COLO668 (cell line): ENCODE data around the gene RHBDD3.
"Not testable (repeated sequence)": the region's sequence is repeated elsewhere in the genome, so short reads cannot be mapped to it uniquely, and the experiment has no call there.

Experiments
- DNase-seq: peaks from one replicate; lab custom pipeline; 2025; ENCODE audit not compliant: unreplicated experiment; lab: John Stamatoyannopoulos, UW

Gene RHBDD3

DNA sequence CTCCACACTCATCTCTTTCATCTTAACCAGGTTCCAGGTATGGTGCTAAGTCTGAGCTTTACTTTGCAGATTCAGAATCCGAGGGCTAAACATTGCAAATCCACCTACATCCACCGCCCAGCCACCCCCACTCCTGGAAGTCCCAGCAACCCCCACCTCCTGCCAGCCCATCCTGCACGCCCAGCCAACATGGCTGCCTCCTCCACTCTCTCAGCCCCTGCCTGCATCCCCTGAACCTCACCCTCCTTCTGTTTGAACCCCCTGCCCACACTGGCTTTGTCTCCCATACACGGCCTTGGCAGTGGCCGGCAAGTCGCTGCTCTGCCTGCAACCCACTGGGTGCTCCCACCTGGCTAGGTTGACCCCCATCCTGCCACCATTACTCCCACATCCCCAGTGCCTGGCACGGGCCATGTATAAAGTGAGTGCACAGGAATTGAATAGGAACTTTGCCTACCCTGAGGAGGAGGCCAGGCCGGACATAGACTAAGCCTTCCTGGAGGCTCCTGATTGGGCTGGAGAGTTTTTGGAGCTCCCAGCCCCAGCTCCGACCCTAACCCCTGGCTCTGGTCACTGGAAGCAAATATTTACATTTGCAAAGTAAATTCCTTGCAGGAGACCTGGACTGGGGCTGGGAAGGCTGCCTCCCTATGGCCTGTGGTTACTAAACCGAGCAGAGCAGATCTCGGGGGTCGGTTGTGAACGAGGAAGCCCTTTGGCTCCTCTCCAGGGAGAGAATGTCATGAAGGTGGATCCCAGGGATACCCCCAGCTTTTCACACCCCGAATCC lies 47.7 kb downstream of the RHBDD3 start:
- DNase-seq = no peak

DNA sequence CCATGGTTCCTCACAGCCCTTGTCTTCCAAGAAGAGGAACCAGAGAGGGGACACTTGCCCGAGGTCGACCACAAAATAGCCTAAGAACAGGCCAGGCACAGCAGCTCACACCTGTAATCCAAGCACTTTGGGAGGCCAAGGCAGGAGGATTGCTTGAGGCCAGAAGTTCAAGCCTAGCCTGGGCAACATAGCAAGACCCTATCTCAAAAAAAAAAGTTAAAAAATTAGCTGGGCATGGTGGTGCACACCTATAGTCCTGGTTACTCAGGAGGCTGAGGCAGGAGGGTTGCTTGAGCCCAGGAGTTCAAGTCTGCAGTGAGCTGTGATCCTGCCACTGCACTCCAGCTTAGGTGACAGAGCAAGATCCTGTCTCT lies 48.4 kb downstream of the RHBDD3 start:
- not testable (repeated sequence) for DNase-seq

DNA sequence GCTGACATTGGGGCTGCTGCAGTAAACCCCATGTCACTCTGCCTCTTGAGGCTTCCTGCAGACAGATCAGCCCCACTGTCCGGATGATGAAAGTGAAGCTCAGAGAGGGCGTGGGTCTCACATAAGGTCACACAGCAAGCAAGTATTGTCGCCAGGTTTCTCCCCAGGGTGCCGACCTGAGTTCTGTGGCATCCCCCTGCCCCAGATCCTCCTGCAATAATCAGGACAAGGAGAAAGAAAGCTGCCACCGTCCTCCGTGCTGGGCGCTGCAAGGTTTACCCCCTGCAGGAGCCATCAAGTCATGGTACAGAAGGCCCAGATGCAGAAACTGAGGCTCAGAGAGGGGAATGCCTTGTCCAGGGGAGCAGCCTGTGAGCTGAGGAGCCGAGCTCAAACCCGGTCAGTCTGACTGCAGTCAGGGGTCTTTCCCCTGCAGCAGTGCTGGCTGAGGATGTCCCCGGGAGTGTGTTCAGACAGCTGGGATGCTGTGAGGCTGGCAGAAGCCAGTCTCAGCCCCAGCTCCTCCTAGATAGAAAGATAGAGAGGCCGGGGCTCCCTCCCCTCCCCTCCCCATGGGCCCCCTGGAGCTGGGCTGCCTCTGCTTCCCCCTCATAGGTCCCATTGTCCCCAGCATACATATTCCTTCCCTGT lies 48.9 kb downstream of the RHBDD3 start:
- no peak for DNase-seq

DNA sequence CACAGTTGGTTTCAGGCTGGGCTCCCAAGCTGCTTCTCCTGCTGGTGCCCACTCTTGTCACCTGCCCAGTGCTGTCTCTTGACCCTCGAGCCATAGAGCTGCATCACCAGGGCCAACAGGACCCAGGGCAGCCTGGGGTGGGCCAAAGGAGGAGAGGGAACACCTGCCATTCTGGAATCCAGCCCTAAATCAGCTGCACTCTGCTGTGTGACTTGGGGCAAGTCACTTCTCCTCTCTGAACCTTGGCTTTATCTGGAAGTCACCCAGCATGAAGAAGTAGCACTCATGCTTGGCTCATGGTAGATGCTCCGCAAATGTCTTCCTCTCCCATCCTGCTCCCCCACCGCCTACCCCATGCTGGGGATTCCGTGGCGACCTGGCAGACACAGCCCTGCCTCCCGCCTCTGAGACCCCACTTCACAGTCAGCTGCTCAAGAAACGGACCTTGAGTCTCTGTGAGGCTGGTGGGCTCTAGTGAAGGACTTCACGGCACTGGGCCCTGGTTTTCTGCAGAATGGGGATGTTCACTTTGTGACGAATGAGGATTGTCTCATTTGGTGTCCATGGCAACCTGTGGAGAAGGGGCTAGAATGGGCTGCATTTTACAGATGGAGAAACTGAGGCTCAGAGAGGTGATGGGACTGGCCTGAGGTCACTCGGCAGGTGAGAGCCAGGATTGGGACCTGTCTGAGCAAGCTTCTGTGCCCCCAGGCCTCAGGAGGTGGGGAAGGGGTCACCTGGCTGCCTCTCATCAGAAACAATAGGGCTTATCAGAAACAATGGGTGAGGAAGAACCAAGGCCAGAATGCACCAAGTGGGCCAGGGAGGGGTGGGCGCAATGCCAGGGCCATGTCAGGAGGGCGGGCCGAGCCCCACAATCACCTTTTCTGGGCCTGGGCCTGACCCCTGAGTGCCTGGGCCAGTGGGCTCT lies 49.7 kb downstream of the RHBDD3 start:
- no peak for DNase-seq

DNA sequence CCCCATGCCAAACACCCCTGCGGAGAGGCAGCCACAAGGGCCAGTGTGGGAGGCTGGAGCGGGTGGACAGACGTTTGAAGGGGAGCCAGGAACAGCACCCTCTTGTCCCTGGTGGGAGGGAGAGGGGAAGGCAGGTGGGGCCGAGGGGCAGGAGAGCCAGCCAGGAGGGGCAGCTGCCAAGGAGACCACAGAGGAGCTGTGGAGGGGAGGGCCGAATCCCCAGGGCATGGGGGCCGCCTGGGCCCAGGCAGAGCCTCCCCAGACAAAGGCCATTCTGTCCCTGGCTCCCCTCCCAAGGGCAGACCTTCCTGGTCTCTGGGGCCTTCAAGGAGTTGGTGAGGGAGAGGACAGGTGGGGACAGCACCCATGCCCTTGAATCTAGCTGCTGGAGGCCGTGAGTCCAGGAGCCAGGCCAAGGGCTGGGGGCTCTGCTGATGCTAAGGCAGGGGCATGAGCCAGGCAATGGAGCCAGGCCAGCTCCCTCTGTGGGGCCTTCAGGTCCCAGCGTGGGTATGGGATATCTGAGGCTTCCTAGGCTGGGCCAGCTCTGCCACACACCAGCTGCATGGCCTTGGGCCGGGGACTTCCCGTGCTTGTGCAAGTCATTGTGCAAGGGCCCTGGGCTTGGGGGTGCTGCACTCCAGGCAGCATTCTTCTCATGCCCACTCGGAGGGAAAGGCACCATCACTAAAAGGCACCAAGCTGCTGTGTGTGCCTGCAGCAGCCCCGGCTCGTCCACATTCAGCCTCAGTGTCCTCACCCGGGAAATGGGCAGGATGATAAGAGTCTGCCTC lies 50.7 kb downstream of the RHBDD3 start:
- no peak for DNase-seq

DNA sequence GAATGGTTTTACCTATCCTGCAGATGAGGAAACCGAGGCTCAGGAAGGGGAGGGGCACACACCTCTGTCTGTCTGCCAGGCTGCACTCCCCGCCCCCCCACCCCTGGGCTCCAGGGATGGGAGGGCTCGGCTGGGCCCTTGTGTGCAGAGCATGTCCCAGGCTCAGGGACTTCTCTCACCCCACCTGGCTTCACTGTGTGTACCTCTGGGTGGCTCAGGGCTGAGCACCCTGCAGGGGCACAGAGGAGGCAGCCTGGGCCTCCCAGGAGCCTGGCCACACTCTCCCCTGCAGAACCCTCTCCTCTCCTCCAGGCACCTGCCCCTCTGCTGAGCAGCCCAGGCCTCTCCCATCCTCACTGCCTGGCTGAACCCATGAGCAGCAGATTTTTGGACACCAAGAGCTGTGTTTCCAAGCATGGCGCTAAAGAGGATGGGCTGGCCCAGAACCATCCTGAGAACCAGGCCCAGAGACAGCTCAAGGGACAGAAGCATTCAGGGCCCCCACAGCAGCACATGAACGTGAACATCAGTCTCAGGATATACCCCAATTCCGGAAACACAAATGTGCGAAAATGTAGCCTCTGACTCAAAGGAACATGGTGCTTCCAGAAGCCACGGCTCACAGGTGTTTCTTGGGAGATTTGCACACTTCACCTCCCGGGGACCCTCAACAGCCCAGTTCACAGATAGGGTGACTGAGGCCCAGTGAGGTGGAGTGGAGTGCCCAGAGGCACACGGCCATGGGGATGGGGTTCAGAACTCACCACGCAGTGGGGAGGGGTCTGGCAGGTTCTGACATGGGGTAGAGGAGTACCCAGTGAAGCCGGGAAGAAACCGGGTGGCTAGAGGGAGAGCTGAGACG lies 51.5 kb downstream of the RHBDD3 start:
- DNase-seq = no peak

GRCh38 chr22:29215012-29215860 lies 52.5 kb downstream of the RHBDD3 start:
- peak; percentile 40 for DNase-seq

DNA sequence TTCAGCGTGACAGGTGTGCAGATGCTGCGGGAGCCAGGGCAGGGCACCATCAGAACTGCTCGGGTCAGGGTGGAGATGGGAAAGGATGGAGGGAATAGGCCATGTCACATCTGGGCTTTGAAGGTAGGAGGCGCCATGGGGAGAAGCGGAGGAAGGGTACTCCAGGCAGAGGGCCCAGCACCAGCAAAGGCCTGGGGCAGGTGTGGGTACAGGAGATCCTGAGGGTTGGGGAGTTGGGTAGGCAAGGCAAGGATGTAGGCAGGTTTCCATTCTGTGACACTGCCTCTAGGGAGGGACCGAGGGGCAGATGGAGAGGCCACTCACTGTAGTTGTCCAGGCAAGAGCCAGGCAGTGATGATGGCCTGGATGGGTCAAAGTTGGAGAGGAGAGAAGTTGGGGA lies 53.5 kb downstream of the RHBDD3 start:
- no peak for DNase-seq

DNA sequence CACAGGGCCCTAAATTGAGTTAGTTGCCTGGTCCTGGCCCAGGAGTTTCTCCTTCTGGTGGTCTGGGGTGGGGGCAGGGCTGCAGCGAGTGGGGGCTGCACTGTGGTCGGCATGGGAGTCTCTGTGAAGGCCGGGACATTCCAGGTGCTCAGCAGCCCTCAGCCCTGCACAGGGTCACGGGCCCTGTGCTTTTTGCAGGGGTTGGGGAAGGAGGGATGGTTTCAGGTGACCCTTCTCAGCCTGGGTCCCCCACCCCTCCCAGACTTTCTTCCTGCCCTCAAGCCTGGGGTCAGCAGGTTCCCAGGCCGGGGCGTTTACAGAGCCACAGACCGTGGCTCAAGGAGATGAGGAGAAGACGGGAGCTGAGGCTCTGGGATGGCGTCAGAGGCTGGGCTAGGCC lies 54.3 kb downstream of the RHBDD3 start:
- no peak for DNase-seq

DNA sequence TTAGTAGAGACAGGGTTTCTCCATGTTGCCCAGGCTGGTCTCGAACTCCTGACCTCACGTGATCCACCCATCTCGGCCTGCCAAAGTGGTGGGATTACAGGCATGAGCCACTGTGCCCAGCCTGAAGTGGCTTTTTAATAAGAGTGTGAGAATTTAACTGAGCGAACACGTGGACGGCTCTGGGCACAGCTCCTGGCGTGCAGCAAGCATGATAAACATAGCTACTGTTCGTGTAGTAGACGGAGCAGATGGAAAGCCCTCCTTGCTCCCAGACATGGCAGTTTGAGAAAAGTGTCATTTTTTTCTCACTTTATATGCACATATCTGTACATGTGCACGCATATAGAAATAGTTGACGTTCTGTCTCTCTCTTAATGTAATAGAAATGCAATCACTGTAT lies 55.0 kb downstream of the RHBDD3 start:
- DNase-seq = no peak

DNA sequence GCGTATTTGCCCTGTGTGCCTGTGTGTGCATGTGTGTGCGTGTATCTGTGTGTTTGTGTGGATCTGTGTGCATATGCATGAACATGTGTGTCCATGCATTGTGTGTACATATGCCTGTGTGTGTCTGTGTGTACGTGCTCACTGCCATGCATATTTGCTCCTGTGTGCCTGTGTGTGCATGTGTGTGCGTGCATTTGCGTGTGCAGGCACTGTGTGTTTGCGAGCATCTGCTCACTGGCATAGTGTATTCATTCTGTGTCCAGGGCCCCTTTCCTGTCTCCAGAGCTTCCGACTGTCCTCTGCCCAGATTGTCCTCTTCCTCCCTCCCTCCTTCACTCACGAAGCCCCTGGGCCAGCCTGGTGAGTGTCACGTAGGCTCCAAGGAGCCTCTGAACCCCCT lies 56.3 kb downstream of the RHBDD3 start:
- DNase-seq = no peak

- DNase-seq = no peak
Measured at GRCh38 chr22:29211066-29211465, 56.7 kb downstream of the RHBDD3 start.
